NCI-H1436 treated with DMSO at 0.1 percent for 48 hours (cell line): ENCODE data around the gene MRPL21.
"Not testable (repeated sequence)": the region's sequence is repeated elsewhere in the genome, so short reads cannot be mapped to it uniquely, and the experiment has no call there.

Experiments used
- DNase-seq: peaks from one replicate; lab custom pipeline; 2025; lab: John Stamatoyannopoulos, UW

The MRPL21 gene

GRCh38 chr11:68910965-68911364 lies 7.3 kb upstream of the MRPL21 start:
- DNase-seq: no peak

GRCh38 chr11:68908273-68908672 lies 4.6 kb upstream of the MRPL21 start:
- no peak for DNase-seq

GRCh38 chr11:68905421-68906360 lies 2.1 kb upstream of the MRPL21 start:
- DNase-seq: no peak

GRCh38 chr11:68904248-68904847 lies 716 bp upstream of the MRPL21 start:
- DNase-seq: no peak

DNA sequence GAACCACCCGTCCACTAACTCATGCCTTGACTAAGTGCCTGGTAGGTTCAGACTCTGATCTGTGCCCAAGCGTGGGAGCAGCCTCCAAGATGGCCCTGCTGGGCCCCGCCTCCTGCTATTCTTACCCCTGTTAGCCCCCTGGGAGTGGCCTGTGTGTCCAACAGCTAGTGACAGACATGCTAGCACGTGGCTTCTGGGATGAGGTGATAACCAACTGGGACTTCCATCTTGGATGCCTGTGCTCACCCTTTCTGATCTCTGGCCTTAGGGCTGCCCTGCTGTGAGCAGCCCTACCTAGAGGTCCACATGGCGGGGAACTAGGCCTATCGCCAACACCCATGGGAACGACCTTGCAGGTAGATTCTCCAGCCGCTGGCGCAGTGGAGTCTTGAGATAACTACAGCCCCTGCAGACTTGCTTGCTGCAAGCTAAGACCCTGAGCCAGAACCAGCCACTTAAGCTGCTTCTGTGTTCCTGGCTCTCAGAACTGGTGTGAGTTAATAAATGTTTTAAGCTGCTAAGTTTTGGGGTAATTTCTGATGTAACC lies 2.7 kb downstream of the MRPL21 start:
- no peak for DNase-seq

DNA sequence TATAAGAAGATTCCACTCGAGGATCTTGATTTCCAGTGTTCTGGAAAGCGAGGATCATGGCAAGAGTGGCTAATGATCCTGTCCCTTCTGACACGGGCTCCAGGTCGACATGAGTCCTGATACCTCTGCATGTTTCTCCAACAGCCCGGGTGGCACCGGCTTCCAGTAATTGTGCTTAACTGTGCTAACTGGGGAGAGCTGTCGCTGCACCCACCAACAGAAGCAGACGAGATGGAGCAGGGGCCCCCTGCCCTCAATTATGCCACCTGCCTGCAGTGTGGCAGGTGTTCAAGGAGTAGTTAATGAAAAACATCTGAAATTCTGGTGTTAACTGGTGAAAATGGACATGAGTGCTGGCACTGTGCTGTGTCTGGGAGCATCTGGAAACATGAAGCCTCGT lies 6.2 kb downstream of the MRPL21 start:
- no peak for DNase-seq

DNA sequence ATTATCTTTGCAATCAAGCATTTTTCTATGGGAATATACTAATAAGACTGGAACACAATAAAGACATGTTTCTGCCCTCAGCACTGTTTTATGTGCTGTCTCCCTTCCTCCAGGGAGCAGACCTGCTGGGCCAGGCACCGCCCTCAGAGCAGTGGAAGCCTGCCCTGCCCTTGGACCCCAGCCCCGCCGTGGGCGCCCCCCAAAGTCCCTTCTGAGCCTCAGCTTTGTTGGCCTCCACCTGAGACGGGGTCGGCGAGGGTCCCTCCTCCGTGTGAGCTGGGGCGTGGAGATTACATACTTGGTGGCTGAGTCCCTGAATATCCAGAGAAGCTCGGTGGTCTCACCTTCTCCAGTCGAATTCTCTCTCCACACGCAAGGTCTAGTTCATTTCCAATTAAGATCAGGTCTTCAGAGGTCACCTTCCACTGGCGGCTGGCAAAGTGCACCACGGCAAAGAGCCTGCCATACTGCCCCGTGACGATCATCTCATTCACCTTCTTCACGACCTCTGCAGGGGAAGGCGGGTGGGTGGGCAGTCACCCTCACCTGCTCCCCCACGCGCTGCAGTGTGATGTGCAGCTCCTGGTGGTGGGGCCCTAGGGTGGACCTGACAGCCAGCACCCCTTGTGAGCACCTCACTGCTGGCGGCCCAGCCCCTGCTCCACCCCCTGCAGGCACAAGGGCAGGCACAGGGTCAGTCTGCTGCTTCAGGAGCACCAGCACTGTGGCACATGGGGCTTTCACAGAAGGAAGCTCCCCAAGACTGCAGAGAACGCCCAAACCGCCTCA lies 7.3 kb downstream of the MRPL21 start:
- no peak for DNase-seq

DNA sequence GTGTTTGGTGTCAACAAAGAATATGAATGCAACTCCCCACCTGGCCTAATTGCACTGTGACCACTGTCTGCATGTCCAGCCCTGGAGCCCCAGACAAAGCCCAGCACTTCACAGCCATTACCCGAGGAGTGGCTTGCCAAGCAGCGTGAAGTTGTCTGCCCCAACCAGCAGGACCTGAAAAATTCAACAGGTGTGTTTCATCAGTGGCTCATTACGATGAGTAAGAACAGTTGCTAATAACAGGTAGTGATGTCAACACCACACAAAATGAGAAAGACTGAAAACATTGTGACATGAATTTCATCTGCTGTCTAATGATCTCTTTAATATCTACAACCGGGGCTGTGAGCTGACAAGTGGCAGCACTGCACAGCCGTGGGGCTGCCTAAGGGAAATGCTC lies 10.3 kb downstream of the MRPL21 start:
- no peak for DNase-seq

DNA sequence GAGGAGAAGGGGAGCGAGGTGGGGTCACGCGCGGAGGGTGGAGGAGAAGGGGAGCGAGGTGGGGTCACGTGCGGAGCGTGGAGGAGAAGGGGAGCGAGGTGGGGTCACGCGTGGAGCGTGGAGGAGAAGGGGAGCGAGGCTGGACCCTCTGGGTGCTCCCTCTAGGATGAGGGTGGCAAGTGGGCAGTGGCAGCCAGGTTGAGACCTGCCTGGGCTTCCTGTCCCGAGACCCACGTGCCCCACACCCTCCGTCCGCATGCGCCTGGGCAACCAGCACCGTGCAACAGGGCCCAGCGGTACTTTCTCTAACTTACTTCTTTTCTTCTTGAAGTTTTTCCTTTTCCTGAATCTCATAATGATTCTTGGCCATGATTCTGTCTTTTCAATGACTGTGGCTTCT lies 11.1 kb downstream of the MRPL21 start:
- DNase-seq: no peak

DNA sequence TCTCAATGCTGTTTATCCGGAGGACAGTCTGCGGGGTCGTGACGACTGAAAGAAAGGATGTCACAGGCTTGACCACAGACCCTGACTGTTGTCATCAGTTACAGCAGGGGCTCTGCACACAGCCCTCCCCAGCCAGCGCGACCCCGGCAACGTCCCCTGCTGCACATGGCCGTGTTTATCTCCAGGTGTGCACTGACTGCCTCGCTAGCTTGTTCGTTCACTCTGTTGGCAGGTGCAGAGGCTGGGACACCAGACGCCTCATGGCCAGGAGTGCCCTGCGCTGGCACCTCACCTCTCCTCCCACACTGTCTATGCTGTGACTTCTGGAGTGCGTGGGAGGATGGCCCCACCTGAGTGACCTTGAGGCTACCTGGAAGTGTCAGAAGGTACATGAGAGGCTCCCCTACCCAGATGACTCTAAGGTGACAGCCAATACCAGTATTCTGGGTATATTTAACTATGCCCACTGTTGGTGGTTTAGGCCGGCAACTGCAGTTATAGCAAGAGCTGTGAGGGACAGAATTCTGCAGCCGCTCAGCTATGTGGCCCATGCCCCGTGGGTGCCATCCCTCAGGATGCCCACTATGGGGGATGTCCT lies 12.2 kb downstream of the MRPL21 start:
- DNase-seq: no peak

- DNase-seq: no peak
These were observed 13.0 kb downstream of the MRPL21 start for GRCh38 chr11:68890490-68891231.

DNA sequence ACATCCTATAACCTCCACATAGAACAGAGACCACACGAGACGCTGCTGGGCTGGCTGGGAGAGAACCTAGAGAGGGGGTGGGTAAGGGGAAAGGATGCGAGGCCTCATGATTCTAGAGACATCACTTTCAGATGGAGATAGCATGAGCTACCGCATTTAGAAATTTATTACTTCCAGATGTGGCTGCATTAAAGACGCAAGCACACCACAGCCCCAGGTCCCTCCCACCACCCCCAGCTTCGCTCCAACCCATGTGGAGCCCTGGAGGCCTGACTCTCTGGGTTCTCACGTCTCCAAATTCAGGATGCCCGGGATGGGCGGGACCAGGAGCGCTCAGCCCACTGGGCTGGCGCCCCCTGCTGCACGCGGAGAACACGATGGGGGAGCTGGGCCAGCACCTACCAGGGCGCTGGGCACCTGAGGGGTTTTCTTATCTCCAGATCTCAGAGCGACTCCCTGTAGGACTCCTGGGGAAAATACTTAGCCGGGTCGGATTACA lies 13.6 kb downstream of the MRPL21 start:
- no peak for DNase-seq

GRCh38 chr11:68884827-68885226 lies 18.8 kb downstream of the MRPL21 start:
- DNase-seq: not testable (repeated sequence)

GRCh38 chr11:68882391-68882790 lies 21.2 kb downstream of the MRPL21 start:
- DNase-seq: no peak

GRCh38 chr11:68881320-68881719 lies 22.3 kb downstream of the MRPL21 start:
- DNase-seq: no peak

GRCh38 chr11:68880851-68881250 lies 22.8 kb downstream of the MRPL21 start:
- DNase-seq: no peak

DNA sequence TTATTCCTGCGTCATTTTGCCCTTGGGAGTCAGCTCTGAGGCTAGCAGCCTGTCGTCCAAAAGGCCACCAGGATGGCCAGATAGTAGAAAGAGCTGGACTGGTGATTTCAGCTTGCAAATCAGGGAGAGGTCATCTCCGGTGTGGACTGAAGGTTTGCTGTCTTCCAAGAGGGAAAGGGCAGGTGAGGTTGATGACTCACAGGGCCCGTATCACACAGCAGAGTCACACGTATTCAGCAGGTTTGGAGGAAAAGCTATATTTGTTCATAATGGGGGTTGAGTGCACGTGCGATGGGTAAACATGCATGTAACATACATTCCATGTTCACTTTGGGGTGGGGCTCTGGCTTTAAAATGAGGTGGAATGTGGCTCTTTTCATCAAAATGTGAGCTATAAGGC lies 25.6 kb downstream of the MRPL21 start:
- no peak for DNase-seq

GRCh38 chr11:68872216-68873003 lies 31.2 kb downstream of the MRPL21 start:
- no peak for DNase-seq

GRCh38 chr11:68870470-68870869 lies 33.2 kb downstream of the MRPL21 start:
- DNase-seq: no peak

GRCh38 chr11:68868221-68868835 lies 35.3 kb downstream of the MRPL21 start:
- no peak for DNase-seq
